ENCODE measurements around the gene ADCY9.

The ADCY9 gene

DNA sequence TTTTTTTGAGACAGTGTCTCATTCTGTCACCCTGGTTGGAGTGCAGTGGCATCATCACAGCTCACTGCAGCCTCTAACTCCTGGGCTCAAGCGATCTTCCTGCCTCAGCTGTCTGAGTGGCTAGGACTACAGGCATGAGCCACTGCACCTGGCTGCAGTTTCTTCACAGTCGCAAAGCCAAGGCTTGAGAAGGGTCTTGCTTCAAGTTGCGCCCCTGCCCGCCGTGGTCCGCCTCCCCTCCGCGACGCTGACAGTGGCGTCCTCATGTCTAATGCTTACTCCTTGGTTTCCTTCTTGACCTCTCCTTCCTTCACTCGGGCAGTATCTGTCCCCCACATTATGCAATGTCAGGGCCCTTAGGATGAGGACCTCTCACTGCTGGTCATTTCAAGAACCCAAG lies 112.7 kb downstream of the ADCY9 start:
- no peak for DNase-seq (ENCODE audit: low read depth in 2 of 2)

DNA sequence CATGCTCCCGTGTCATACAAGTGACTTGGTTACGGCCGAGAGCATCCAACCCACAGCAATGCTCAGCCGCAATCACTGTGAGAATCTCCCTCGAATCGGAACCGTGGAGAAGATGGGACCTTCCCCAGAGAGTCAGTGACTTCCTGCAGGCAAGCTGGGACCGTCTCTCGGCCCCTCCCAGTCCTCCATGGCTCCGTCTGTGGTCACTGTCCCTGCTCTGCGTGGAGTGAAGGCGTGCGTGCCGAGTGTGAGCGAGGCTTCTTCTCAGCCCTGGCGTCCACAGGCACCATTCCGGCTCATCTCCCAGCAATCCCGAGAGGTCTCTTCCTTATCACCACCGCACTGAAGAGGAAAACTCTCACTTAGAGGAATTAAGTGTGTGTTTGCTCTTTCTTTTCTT lies 113.1 kb downstream of the ADCY9 start:
- no peak for DNase-seq (ENCODE audit: low read depth in 2 of 2)

DNA sequence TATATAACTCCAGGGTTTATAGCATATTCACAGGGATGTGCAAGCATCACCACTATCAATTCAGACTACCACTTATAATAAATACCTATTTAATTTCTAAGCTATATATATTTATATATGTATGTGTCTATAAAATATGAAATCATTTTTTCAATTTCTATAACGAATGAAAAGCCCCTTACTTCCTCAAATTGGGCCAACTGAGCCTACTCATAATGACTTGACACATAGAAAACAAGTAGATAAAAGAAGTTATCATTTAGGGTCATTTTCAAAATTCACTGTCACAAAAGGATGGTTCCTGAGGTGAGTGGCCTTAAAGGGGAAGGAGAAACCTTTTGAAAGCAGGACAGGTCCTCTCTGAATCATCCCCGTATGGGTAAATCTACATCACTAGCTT lies 114.1 kb downstream of the ADCY9 start:
- DNase-seq (ENCODE audit: low read depth in 2 of 2): no peak

DNA sequence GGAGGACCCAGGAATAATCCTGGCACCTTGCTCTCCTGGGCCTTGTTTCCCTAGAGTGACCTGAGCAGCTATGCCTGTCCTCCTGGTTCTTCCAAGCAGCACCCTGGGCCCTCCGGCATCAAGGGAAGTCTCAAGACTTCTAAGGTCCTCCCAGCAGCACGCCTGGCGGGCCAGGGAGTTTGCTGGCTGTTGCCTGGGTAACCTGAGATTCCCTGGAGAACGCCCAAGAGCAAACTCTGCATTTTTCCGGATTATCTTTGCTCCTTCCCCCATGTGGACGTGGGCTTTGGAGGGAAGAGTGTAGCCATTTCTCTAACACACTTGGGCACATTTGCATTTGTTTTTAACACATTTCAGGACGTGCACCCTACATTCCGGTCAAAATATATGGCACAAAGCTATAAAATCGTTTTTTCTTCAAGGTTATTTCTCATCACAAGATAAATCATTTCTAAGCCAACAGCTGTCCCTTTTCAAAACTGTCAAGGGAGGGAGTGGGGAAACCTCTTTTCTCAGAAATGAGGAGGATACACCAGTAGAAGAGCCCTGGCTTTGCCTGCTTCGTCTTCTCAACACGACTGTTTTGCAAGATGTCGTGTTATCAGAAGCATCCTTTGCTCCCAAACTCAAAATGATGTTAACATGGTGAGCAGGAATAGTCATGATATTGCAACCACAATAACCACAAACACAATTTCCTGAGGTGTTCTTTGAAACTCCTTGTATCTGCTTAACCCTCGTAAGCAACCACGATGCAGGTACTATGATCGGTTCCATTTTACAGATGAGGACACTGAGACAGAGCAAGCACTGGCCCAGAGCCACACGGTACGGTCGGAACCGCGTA lies 116.5 kb downstream of the ADCY9 start:
- no peak for DNase-seq (ENCODE audit: low read depth in 2 of 2)

DNA sequence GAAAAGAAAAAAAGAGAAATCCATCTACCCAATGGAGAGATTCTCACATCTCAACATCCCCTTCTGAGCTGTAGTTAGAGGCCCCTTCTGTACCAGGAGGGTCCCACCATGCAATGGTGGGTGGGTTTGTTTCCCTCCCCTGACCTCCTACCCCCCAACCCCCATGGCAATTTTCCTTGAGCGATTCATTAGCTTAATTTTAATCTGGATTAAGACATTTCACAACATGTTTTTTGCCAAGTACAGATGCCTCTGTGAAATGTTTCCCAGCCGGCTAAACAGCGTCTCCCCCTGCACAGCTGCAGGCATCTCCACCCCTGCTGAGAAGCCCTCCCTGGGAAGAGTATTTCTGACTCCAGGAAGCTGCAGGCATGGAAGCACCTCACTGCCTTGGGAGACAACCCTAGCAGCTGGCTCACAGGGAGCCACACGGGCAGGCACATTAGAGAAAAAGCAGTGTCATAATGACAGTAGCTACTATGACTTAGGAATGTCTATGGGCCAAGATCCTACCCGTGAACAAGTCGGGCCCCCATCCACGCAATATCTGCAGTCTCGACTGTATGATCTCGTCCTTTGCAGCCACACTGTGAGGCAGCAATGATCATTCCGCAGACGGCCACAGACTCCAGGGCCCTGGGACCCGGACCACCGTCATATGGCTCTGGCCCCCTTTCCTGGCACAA lies 117.3 kb downstream of the ADCY9 start:
- no peak for DNase-seq (ENCODE audit: low read depth in 2 of 2)

DNA sequence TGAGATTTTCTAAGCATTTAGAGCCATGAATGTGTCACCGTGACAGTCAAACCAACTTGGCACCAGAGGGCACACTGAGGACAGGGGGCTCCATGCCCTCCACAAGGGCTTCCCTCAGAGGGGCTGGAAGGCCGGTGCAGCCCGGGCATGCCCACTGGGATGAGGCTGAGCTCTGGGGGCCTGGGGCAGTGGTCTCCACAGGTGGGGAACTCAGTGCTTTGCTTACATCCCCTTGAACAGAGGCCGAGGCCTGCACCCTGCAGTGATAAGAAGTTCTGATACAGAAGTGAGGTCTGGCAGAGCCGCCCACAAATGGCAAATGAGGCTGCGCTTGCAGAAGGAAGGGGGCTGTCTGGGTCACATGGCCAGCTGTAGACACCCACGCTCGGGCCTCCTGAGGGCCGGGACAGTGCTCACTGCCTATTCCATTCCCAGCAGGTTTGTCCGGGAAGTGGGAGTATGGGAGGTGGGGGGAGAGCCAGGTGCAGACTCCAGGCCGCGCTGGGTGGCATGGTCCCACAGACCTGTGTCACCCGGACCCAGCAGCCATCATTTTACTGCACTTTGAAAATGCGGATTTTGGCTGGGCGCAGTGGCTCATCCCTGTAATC lies 118.9 kb downstream of the ADCY9 start:
- DNase-seq (ENCODE audit: low read depth in 2 of 2): no peak

DNA sequence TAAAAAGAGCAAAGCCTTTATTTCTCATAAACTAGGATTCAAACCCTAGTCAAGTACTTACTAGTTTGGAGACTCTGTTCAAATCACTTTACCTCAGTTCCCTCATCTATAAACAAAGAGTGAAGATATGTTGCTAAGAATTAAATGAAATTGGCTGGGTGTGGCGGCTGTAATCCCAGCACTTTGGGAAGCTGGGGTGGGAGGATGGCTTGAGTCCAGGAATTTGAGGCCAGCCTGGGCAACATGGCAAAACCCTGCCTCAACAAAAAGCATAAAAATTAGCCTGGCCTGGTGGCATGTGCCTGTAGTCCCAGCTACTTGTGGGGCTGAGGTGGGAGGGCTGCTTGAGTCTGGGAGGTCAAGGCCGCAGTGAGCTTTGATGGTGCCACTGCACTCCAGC lies 121.2 kb downstream of the ADCY9 start:
- DNase-seq (ENCODE audit: low read depth in 2 of 2): no peak

DNA sequence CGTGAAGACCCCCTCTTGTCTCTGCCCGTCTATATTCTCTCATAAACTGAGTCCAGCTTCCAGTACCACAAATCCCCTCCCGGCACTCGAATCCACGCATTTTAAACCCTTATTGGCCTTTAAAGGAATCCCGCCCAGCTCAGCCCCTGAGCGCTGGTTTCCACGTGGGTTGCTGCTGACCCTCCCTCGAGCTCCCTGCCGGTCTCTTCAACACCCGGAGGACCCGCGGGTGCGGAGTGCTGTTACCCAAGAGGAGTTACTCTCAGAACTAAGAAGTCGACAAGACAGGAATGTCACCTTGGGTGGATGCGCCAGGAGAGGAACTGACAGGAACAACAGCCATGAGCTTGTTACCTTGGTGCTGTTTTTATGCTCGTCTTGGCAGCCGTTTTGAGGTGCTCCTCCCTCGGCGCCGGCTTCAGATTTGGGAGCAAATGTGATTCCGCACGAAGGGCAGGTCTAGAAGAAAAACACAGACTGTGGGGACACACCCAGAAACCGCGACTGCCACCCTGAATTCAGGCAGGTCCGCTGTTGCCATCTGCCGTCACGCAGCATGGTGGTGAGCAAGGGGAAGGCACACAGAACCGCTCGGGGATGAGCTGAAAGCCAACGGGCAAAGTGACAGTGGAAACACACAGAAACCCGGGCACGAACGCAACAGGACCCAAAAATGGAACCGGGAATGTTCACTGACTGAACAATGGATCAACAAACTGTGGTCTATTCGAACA lies 123.0 kb downstream of the ADCY9 start:
- no peak for DNase-seq (ENCODE audit: low read depth in 2 of 2)

DNA sequence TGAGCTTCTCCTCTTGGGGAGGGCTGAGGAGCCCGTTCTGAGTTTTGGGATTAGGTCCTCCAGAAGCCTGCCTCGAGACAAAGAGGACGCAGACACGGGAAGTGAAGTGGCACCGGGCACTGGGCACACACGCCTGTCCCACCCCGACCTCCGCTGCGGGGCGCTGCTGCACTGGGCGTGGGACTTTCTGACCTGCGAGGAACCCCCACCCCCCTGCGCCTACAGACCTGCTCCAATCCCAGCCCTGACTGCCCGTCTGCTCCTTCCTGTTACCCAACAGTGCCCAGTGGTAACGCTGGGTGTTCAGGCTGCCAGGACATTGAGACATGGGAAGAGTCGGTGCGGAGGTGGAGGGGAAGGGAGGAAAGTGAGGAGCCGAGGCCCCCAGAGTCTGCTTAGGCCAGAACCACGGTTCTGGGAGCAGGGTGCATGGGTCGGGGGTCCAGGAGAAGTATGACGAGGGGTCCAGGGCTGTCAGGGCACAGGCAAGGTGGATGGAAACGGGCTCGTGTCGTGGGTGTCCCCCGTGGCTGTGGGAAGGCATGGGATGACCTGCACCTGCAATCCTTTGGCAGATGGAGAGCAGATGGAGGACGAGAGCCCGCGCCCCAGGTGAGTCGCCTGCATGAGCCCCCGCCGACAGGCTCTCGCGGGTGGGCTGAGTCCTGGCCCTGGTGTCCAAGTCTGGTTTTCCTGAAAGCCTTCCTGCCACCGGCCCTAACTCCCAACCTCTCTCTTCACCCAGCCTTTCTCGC lies 123.8 kb downstream of the ADCY9 start:
- DNase-seq (ENCODE audit: low read depth in 2 of 2): no peak

DNA sequence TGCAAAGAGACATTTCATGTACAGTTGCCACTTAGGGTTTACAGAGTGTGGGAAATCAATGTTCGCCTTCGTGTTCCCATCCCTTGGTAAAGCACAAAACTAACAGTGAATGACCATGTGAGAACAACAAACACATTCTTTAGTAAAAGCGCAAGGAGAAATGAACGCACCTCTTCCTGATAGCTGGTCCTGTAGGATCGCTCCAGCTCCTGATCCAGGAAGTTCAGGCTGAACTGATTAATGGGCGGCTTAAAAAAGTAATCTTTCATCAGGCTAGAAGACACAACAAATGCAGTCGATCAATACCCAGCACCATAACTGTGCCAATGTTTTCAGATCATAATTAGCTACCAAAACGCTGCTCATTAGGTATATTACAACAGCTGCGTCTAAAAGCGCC lies 127.4 kb downstream of the ADCY9 start:
- DNase-seq (ENCODE audit: low read depth in 2 of 2): no peak

DNA sequence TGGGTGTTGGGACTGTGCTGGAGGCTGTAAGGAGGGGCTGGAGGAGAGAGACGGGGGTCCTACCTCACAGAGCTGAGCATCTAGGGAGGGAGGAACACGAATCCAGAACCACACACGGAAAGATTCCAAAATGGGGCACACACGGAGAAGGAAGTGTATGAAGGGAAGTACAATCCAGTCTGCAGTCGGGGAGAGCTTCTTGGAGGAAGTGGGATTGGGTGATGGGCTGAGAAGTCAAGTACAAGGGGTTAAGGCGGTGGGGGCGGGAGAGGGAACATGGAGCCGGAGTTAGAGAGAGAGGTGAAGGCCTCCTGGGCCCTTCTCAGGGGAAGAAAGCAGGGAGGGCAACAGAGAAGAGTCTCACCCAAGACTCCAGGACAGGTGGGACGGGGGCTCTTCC lies 128.2 kb downstream of the ADCY9 start:
- DNase-seq (ENCODE audit: low read depth in 2 of 2): no peak

DNA sequence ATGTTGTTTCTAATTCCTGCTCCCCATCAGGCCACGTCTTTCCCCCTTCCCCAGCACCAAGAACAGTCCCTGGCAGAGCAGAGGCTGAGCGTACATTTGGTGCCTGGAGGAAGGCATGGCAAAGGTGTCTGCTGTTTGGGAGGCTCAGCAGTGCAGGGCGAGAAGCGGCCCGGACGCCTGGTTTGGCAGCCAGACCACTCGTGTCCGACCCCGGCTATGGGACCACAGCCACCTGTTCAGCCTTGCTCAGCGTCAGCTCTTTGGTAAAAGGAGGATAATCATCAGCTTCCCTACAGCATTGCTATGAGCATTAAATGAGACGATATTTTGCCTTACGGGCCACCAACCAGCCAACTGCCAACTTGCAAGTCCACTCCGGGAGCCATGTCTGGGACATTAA lies 129.0 kb downstream of the ADCY9 start:
- no peak for DNase-seq (ENCODE audit: low read depth in 2 of 2)

DNA sequence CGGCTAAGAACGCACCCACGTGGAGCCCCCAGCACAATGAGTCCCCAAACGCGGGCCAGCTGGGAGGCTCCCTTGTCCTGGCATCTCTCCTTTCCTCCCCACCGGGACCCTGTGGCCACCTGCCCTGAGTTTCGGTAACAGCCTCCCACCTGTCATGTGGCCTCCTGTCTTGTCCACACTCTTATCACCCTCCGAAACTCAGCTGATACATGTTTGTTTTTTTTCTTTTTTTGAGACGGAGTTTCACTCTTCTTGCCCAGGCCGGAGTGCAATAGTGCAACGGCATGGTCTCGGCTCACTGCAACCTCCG lies 130.1 kb downstream of the ADCY9 start:
- no peak for DNase-seq (ENCODE audit: low read depth in 2 of 2)

DNA sequence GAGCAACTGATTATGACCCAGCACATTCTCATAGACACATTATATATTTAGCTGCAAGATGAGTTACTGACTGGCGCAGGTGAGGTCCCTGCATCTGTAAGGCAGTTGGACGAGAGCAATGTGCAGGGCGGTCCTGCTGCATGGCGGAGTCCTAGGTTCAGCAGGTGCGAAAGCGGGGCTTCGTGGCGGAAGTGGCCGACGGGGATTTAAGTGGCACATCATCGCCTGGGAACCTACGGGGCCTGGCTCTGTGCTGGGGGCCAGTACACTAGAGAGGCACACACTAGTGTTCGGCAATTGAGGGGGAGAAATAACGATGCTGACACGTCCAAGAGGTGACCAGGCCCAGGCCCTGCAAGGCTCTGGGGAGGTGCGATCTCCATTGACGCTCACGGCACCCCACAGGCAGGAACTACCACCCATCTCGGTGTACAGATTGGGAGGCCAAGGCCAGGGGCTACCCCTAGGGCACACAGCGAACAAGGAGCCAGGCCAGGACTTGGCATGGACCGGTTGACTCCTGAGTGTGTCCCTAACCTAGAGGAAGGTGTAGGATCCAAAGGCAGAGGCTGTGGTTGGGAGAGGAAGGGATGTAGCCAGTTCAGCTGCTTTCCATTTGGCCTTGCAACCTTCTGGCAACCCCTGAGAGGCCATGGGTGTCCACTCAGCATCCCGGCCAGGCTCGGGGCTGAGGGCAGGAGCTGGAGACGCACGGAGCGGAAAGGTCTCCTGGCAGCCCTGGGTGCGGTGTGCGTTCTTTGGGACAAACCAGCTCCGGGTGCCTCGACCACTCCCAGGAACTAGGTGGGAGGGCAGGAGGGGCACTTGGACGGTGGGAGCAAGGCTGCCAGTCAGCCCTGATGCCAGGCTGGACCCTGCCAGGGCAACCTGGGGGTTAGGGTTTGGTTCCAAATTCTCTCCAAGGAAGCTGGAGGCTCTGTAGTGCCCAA lies 131.9 kb downstream of the ADCY9 start:
- DNase-seq (ENCODE audit: low read depth in 2 of 2): no peak

DNA sequence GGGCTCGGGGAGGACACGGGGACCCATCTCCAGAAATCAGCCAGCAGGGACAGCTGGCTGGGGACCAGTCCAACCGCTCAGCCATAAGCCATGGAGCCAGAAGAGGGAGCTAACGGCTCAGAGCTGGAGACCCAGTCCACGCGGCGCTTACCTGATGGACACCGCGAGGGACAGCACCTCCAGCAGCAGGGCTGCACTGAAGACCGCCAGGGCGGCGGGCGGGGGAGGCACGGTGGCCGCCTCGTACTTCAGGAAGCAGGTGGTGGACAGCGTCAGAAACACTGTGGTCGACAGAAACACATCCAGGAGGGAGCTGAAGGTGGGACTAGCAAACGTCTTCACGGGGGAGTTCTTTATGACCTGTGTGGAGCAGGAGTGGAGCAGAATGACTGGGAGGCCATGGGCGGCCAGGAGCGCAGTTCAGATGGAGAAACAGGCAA lies 133.1 kb downstream of the ADCY9 start:
- DNase-seq (ENCODE audit: low read depth in 2 of 2): no peak

DNA sequence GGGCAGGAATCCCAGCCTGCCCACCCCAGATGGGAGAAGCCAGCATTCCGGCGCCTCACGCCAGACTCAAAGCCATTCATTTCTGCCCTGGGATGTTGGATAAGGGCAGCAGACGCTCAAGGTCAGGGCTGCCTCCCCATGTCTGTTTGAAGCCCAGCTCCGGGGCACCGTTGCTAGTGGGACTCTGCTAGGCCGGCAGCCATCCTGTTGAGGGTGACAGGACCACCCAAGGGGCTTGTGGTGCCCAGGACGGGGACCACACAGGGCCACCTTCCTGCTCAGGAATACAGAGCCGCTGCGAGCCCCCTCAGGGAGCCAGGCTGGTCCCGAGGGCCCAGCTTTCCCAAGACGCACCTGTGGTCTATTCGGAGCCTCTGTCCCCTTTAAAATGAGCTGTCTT lies 134.0 kb downstream of the ADCY9 start:
- DNase-seq (ENCODE audit: low read depth in 2 of 2): no peak

DNA sequence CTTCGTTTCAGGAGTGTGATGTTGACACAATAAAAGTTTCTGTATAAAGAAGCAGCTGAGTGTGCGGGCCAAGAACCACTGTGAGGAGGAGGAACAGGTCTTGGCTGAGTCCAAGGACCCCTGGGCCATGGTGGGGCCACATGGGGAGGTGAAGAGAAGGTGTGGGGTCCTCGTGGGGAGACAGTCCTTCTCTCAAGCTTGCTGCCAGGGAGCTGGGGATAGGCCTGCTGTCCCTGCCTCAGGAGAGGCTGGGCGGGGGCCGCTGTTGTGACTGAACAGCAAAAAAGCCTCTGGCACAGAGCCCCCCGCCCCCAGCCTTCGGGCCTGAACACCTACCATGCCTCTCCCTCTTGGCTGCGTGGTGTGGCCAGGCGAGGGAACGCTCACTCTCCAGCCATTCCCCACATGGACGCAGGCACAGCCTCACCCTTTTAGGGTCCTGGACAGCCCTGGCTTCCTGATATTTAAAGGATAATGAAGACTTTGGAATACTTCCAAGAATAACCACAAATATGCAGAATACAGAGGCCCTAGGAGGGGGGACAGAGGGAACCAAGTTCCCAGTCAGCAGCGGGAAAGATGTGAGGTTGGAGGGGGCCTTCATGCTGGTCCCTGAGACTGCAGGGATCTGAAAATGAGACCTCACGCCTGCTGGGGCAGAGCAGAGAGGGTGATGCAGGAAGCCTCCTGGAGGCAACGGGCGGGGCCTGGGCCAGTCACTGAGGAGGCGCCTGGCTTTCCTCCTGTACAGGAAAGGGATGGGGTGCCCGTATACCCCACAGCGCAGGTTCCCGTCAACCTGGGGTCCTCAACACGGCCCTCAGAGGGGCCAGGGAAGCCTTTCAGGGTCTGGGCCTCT lies 135.8 kb downstream of the ADCY9 start:
- DNase-seq (ENCODE audit: low read depth in 2 of 2): no peak

DNA sequence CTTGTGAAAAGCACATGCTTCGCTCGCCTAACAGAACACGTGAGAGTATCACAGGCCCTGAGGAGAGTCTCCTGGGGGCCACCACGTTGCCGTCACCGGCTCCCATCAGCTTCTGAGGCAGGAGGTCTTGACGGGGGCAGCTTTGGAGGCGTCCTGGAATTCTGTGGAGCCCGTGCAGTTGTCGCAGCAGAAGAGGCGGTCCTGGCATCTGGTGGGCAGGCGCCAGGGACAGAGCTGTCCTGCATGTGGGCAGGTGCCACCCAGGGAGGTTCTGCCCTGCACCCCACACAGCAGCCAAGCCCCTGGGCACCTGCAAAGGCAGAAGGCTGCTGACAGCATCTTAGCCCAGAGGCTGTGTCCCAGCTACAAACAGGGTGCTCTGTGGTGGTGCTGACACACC lies 136.7 kb downstream of the ADCY9 start:
- no peak for DNase-seq (ENCODE audit: low read depth in 2 of 2)

DNA sequence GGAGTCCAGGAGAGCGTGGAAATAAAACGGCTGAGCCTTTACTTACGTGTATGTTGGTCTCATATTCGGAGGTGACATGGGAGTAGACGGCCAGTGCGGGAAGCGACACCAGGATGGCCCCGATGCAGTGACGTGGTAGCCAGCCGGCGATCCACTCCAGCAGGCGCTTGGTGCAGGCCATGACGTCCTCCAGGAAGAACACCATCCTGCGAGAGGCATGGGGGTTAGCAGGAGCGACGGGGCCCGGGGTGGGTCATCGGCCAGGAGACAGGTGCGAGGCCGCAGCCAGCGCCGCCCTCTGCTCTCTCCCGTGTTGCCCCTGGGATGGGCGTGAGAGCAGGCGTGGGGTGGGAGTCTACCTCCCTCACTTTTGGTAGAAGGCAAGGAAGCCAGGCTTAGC lies 137.2 kb downstream of the ADCY9 start:
- DNase-seq (ENCODE audit: low read depth in 2 of 2): no peak

DNA sequence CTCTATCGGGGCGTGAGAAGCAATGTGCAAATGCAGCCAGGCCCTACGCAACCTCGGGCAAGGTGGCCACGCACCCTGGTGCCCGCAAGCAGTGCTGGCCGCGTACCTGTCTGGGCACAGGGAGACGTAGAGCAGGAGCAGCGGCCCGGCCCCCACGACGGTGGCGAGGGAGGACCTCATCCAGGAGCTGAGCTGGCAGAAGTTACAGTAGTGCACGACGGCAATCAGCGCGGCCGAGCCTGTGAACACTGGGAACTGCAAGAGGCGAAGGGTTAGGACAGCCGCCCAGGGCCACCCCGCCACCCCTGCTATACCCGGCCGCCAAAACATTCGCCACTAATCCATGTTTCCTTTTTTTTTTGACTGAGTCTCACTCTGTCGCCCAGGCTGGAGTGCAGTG lies 138.9 kb downstream of the ADCY9 start:
- no peak for DNase-seq (ENCODE audit: low read depth in 2 of 2)
